ENCODE results near the gene ALPL.

ALPL gene

GRCh38 chr1:21618059-21618458 is 108.8 kb downstream of the ALPL start:
- no peak for DNase-seq (ENCODE audit: low spot score)
- no peak for FAIRE-seq

DNA sequence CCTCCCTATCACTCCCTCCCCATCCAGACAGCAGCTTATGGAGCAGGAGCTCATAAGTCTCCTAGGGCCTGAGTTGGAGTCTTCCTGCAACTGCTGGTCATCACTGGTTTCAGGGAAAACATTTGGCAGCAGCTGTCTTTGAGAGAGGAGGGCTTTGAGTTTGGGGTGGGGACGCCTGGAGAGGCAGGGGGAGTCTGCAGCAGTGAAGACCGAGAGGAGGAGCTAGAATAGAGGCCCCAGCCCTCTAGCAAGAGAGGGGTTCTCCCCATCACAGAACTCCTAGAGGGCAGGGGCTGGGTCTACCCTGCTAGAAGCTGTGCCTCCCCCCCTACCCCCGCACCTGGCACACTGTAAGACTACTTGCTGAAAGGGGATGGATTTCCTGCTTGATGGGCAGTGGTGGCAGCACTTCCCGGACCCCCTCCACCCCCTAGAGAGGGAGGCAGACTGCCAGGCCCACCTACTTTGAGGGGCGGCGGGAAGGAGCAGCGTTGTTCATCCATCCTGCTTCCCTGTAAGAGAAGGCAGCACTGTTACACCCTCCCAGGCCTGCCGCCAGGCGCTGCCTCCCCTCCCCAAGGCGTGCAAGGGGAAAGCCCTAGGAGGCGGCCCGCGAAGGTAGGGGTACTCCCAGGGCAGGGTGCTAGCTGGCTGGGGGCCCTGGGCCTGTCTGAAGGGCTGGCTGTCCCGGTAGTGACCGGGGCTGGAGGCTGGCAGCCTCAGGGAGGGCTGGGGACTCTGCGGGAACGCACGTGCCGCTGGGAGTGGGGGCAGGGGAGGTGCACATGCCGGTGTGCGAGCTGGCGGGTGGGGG is 109.5 kb downstream of the ALPL start:
- FAIRE-seq (no peak), DNase-seq (ENCODE audit: low spot score) (no peak)

DNA sequence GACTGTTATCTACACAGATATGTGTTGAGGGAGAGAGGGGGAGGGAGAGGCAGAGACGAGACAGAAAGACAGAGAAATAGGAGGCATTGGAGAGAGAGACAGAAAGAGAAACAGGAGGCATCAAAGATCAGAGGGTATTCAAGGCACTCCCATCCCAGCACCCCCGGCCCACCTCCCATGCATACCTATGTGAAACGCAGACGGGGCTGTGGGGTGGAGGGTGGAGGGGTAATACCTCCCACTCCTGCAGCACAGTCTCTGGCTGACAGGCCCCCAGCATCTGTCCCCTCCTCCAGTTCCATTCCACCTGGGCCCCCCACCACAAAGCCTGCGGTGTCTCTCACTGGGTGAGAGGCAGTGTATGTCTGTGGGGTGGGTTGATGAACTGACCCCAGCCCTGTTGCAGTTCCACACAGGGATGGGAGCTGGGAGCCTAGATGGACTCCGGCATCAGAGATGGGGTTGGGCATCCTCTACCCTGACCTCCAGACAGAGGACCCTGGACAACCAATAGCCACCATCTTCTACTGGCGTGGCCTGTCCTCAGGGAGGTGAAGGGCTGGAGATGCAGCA is 110.2 kb downstream of the ALPL start:
- FAIRE-seq = no peak
- no peak for DNase-seq (ENCODE audit: low spot score)

DNA sequence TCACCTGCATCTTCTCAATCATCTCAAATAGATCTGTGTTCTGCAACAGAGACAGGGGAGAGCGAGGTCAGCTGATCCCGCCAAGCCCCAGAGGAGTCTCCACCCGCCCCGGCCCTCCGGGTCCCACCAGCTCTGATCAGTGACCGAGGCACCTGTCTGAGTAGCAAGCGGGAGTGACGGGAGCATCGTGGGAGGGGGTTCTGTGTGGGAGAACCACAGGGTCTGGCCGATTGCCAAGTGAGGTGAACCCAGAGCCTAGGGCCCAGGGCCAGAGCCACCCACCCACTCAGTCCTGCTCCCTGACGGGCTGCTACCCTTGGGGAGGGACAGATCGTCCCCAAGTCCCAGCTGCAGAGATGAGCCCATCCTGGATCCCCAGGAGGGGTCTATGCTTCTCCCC is 110.8 kb downstream of the ALPL start:
- no peak for FAIRE-seq
- no peak for DNase-seq (ENCODE audit: low spot score)

DNA sequence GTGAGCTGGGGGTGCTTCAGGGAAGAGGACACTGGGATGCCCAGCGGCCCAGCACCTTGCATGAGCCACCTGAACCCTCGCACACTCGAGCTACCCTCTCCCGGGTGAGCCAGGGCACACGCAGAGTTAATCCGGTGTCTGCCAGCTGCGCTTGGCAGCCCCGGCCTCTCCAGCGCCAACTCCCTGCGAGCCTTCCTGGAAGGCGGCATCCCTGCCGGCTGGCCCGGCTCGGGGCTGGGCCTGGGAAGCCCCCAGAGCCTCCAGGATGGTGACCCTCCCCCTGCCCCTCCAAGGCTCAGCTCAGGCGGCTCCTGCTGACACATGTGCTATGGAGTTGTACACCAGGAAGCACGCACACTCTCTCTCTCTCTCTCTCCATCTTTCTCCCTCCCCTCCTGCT is 111.3 kb downstream of the ALPL start:
- DNase-seq (ENCODE audit: low spot score) (no peak), FAIRE-seq (no peak)

DNA sequence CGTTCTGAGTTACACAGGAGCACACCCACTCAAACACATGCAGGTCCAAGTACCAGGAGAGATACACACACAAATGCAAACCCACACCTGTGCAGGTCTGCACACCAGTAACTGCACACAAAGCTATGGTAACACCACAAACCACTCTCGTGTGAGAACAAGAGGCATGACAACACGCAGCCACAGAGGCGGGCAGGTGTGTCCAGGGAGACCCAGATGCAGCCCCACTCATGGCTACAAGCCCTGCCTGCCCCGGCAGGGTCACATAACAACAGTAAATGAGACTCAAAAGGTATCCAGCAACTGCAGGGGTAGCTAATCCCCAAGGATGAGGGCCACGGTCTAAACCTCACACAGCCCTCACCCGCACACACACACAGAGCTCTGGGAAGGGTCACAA is 111.8 kb downstream of the ALPL start:
- DNase-seq (ENCODE audit: low spot score) = no peak
- FAIRE-seq = no peak

DNA sequence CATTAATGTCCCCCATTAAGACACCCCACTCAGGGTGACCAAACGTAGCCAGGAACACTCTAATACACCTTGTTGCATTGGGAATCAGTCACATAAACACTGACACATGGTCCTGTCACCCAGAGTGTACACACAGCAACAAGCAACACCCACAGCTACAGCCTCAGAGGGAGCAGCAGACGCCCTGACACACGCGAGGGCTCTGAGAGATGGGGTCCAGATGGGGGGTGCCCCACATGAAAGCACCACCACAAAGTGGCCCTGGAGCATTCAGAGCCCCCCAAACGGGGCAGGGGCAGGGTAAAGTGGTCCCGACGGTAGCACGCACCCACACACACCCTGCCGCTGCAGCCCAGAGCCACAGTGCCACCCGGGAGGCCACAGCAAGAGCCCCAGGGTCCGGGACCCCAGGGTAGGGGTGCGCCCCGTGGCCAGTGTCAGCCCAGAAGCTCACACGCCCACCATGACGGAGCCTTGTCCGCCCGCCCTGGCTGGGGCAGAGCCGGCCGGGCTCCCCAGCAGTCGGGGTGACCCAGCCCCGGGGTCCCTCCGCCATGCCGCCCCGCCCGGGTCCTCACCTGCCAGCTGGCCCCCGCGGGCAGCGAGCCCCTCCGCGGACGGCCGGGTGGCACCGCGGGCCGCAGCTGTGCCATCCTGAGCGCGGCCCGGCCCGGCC is 112.7 kb downstream of the ALPL start:
- no peak for FAIRE-seq
- DNase-seq (ENCODE audit: low spot score) = no peak

DNA sequence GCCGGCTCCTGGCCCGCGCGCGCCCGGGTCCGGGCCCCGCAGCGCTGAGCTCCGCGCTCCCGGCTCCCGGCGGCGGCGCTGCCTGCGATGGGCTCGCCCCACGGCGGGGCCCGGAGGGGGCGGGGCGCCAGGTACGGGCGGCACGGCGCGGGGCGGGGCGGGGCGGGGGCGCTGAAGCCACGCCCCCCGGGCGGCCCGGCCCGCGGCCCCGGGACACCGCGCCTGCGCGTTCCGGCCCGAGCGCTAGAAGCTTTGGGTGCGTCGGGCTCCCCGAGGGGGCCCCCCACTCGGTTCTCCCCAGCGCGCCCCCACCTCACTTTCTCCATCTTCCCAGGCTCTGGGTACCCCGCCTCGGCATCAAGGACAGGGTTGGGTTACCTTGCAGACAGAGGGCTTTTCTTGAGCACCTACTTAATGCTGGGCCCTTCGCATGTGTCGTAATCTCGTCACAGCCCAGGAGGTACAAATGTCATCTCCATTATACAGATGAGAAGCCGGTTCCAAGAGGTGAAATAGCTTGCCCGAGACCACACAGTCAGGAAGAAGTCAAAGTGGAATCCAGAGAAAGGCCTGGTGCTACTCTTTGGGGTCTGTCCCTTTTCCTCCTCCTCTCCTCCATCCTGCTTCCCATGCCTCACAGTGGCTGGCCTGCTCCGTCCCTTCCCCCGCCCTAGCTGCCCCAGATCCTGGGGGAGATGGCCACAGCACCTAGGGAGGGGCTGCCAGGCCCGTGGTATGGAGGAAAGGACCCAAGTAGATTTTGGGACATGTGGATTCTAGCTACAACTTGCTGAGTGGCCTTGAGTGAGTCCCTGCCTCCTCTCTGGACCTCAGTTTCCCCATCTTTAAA is 113.5 kb downstream of the ALPL start:
- DNase-seq (ENCODE audit: low spot score) = peak; percentile 95
- FAIRE-seq = no peak

- no peak for FAIRE-seq
- DNase-seq (ENCODE audit: low spot score) = no peak
These were observed 114.3 kb downstream of the ALPL start for GRCh38 chr1:21623410-21623961.

GRCh38 chr1:21624571-21625389 is 115.6 kb downstream of the ALPL start:
- DNase-seq (ENCODE audit: low spot score) = no peak
- no peak for FAIRE-seq

GRCh38 chr1:21625390-21626190 is 116.4 kb downstream of the ALPL start:
- DNase-seq (ENCODE audit: low spot score) (no peak), FAIRE-seq (no peak)

DNA sequence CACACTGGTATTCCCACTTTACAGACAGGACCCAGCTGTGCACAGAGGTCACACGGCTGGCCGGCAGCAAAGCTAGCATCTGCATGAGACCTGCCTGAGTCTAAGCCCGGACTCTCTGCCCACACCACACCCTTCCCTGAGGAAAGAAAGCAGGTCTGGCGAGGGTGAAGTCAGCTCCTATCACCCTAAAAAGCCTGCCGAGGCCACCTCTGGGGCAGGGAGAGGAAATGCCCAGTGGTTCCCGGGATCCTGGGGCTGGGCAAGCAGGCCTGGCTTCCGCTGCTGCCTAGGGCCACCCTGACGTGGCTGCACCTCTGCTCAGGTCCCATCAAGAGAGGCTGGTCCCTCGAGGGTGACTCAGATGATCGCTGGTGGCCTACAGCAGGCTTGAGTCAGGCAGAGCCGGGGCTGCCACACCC is 117.7 kb downstream of the ALPL start:
- DNase-seq (ENCODE audit: low spot score) = no peak
- no peak for FAIRE-seq

All from urothelium cell line (cell line).